CD14-positive monocyte (primary cell): ENCODE results near the gene CTXN3. TPM values are rescaled to one million over a fixed set of nuclear protein-coding genes. Genes with fewer than 3 reads are reported as not detected.

Experiments
- DNase-seq, 3 donors: peaks; one replicate each; pipeline ENCODE4 v3.0.0-alpha.2; 2011 to 2022
- H2AFZ ChIP-seq: 2 replicates; pipeline ENCODE4 v1.6.0; 2012; ENCODE audit warnings: mild to moderate bottlenecking, low read depth, low read length, inconsistent platforms; ENCODE audit not compliant: insufficient read depth, poor library complexity, severe bottlenecking
- H3K27ac ChIP-seq, 2 donors: 1 replicate in 1 of 2; 2 replicates in 1 of 2; pipeline ENCODE4 v1.5.1; 2012 to 2013; ENCODE audit warnings: low read length in 2 of 2, control low read depth in 1 of 2, inconsistent platforms in 1 of 2, low read depth in 1 of 2, mild to moderate bottlenecking in 1 of 2
- H3K27me3 ChIP-seq, 2 donors: one replicate each; pipeline versions ENCODE4 v1.6.0 to v1.6.1; 2011 to 2013; ENCODE audit warnings: low read length in 2 of 2; ENCODE audit not compliant: control insufficient read depth in 2 of 2, insufficient read depth in 2 of 2
- H3K36me3 ChIP-seq, 2 donors: replicated peaks in 1 of 2; 1 replicate in 1 of 2; 2 replicates in 1 of 2; pipeline versions ENCODE4 v1.5.1 to v1.6.1; 2012 to 2013; ENCODE audit warnings: low read length in 2 of 2, control low read depth in 1 of 2, inconsistent platforms in 1 of 2, mild to moderate bottlenecking in 1 of 2; ENCODE audit not compliant: insufficient read depth in 2 of 2, control insufficient read depth in 1 of 2
- H3K4me1 ChIP-seq, 2 donors: 1 replicate in 1 of 2; 2 replicates in 1 of 2; pipeline versions ENCODE4 v1.5.1 to v1.6.1; 2012 to 2013; ENCODE audit warnings: low read length in 2 of 2, control low read depth in 1 of 2, inconsistent platforms in 1 of 2, mild to moderate bottlenecking in 1 of 2, moderate library complexity in 1 of 2; ENCODE audit not compliant: insufficient read depth in 2 of 2, control insufficient read depth in 1 of 2
- H3K4me2 ChIP-seq: replicated peaks from 2 replicates; pipeline ENCODE3; 2012; ENCODE audit warnings: low read length, moderate library complexity, mild to moderate bottlenecking; ENCODE audit not compliant: poor library complexity, severe bottlenecking; ENCODE audit errors: extremely low read depth
- H3K4me3 ChIP-seq, 3 experiments: fragments of 200-600 bp in 1 of 3; sonication (generic) in 1 of 3; replicated peaks in 1 of 3; 1 replicate in 2 of 3; 2 replicates in 1 of 3; pipeline ENCODE4 v1.5.1; 2011 to 2013; ENCODE audit warnings: low read length in 3 of 3, mild to moderate bottlenecking in 3 of 3, control low read depth in 2 of 3, low read depth in 2 of 3, inconsistent platforms in 1 of 3, moderate library complexity in 1 of 3
- H3K79me2 ChIP-seq: 2 replicates; pipeline ENCODE4 v1.6.0; 2012; ENCODE audit warnings: mild to moderate bottlenecking, control low read depth, inconsistent platforms, low read length, moderate library complexity; ENCODE audit not compliant: insufficient read depth
- H3K9ac ChIP-seq: 2 replicates; pipeline ENCODE4 v1.6.0; 2017; ENCODE audit warnings: low read length, mild to moderate bottlenecking; ENCODE audit not compliant: insufficient read depth, poor library complexity, severe bottlenecking
- H3K9me3 ChIP-seq, 2 donors: replicated peaks in 1 of 2; 1 replicate in 1 of 2; 2 replicates in 1 of 2; pipeline versions ENCODE4 v1.5.1 to v1.6.1; 2012 to 2013; ENCODE audit warnings: low read length in 2 of 2, control low read depth in 1 of 2; ENCODE audit not compliant: control insufficient read depth in 1 of 2, insufficient read depth in 1 of 2
- H4K20me1 ChIP-seq: 2 replicates; pipeline ENCODE4 v1.6.0; 2012; ENCODE audit warnings: mild to moderate bottlenecking, low read length, control low read depth, moderate library complexity; ENCODE audit not compliant: insufficient read depth
- H3K27ac Mint-ChIP-seq, 7 donors: one replicate each; pipeline ENCODE4 v1.8.0; 2020; ENCODE audit warnings: mild to moderate bottlenecking in 7 of 7, mixed read lengths in 7 of 7, moderate library complexity in 6 of 7, inconsistent platforms in 2 of 7
- H3K27me3 Mint-ChIP-seq, 3 donors: one replicate each; pipeline ENCODE4 v1.8.0; 2021 to 2022; ENCODE audit warnings: low read depth in 3 of 3, mild to moderate bottlenecking in 3 of 3, mixed read lengths in 3 of 3, moderate library complexity in 3 of 3, inconsistent platforms in 1 of 3
- H3K36me3 Mint-ChIP-seq, 2 donors: one replicate each; pipeline ENCODE4 v1.8.0; 2020; ENCODE audit warnings: mixed read lengths in 2 of 2, inconsistent platforms in 1 of 2, mild to moderate bottlenecking in 1 of 2
- H3K4me1 Mint-ChIP-seq: one replicate; pipeline ENCODE4 v1.8.0; 2020; ENCODE audit warnings: mild to moderate bottlenecking, mixed read lengths
- H3K4me3 Mint-ChIP-seq, 2 donors: one replicate each; pipeline ENCODE4 v1.8.0; 2020; ENCODE audit warnings: mild to moderate bottlenecking in 2 of 2, mixed read lengths in 2 of 2, moderate library complexity in 1 of 2
- H3K9me3 Mint-ChIP-seq, 7 donors: one replicate each; pipeline ENCODE4 v1.8.0; 2020 to 2022; ENCODE audit warnings: mixed read lengths in 7 of 7, mild to moderate bottlenecking in 6 of 7, moderate library complexity in 6 of 7, inconsistent platforms in 2 of 7
- CTCF ChIP-seq: fragments of 200-600 bp; IDR thresholded peaks from one replicate; pipeline ENCODE4 v1.8.0; 2022; ENCODE audit warnings: antibody characterized with exemption, mild to moderate bottlenecking
- WGBS: methylation state at CpG from one replicate; pipeline ENCODE4 v1.1.5; 2013; ENCODE audit warnings: missing lambda C conversion rate; ENCODE audit not compliant: insufficient coverage; 5-methylcytosine and 5-hydroxymethylcytosine counted together
- intact Hi-C, 2 donors: fragments of 100-400 bp; cut with micrococcal nuclease; formaldehyde crosslinking; loops; one replicate each; pipeline versions ENCODE4 v1.15.0 to v1.15.1; 2023
- polyA plus RNA-seq, 3 donors: library from polyadenylated mRNA; depleted of rRNA in 1 of 3; unstranded in 2 of 3; stranded (reverse) in 1 of 3; fragments of 300-500 nt in 2 of 3; fragments of >200 nt in 1 of 3; fragmentation: Illumina TruSeq in 2 of 3; gene quantifications; 1 replicate in 2 of 3; 2 replicates in 1 of 3; pipeline ENCODE4 v1.2.3, GENCODE V29; 2012 to 2021

CTXN3 gene
- polyA plus RNA-seq, 3 donors = not detected

- H3K27ac Mint-ChIP-seq = no peak overlapping the region
- H3K4me1 Mint-ChIP-seq = no peaks in the 10 kb centered on the region
- H3K9ac ChIP-seq = no peak overlapping the region
- H3K4me3 ChIP-seq = no peak overlapping the region
- no peaks in the 10 kb centered on the region for H3K4me1 ChIP-seq
- intact Hi-C loops = no loop called here
- no peak overlapping the region for H2AFZ ChIP-seq
- no peaks in the 10 kb centered on the region for H3K9me3 ChIP-seq
- no peak for DNase-seq
- H3K9me3 Mint-ChIP-seq = peaks cover 0 to 5% (median 2%) of the 10 kb centered on the region in 7 donors
- H3K27ac ChIP-seq = no peak overlapping the region
- no peaks in the 10 kb centered on the region for H3K36me3 Mint-ChIP-seq
- H3K79me2 ChIP-seq = no peaks in the 10 kb centered on the region
- H3K36me3 ChIP-seq = no peaks in the 10 kb centered on the region
- H3K4me3 Mint-ChIP-seq = no peak overlapping the region
- H3K4me2 ChIP-seq = no peak overlapping the region
- H3K27me3 ChIP-seq = no peaks in the 10 kb centered on the region
- peaks cover 0 to 1% (median 0%) of the 10 kb centered on the region in 3 donors for H3K27me3 Mint-ChIP-seq
- no peak for TF ChIP-seq CTCF
- 86% methylated on average over 1 of the region's 5 CpGs for WGBS
- no peaks in the 10 kb centered on the region for H4K20me1 ChIP-seq
Measured at GRCh38 chr5:127619908-127620479, 28.9 kb upstream of the CTXN3 start.

GRCh38 chr5:127621601-127622325 is 27.1 kb upstream of the CTXN3 start:
- peaks cover 0 to 1% (median 0%) of the 10 kb centered on the region in 3 donors for H3K27me3 Mint-ChIP-seq
- no peaks in the 10 kb centered on the region for H3K79me2 ChIP-seq
- H3K9ac ChIP-seq = no peak overlapping the region
- H3K36me3 Mint-ChIP-seq = no peaks in the 10 kb centered on the region
- H3K4me2 ChIP-seq = no peak overlapping the region
- intact Hi-C loops = no loop called here
- H3K9me3 Mint-ChIP-seq = peaks cover 0 to 5% (median 0%) of the 10 kb centered on the region in 7 donors
- no peaks in the 10 kb centered on the region for H3K36me3 ChIP-seq
- H3K4me3 Mint-ChIP-seq = no peak overlapping the region
- H3K27me3 ChIP-seq = no peaks in the 10 kb centered on the region
- no peak overlapping the region for H3K27ac Mint-ChIP-seq
- H4K20me1 ChIP-seq = no peaks in the 10 kb centered on the region
- no peak for TF ChIP-seq CTCF
- no peaks in the 10 kb centered on the region for H3K4me1 Mint-ChIP-seq
- no peak overlapping the region for H3K27ac ChIP-seq
- no CpG with 5 or more reads among the region's 4 CpGs for WGBS
- DNase-seq = no peak
- H3K9me3 ChIP-seq = no peaks in the 10 kb centered on the region
- no peak overlapping the region for H2AFZ ChIP-seq
- no peak overlapping the region for H3K4me3 ChIP-seq
- no peaks in the 10 kb centered on the region for H3K4me1 ChIP-seq
